ENCODE measurements around the gene STAB1.
"Not testable (repeated sequence)": the region's sequence is repeated elsewhere in the genome, so short reads cannot be mapped to it uniquely, and the experiment has no call there.

DNA sequence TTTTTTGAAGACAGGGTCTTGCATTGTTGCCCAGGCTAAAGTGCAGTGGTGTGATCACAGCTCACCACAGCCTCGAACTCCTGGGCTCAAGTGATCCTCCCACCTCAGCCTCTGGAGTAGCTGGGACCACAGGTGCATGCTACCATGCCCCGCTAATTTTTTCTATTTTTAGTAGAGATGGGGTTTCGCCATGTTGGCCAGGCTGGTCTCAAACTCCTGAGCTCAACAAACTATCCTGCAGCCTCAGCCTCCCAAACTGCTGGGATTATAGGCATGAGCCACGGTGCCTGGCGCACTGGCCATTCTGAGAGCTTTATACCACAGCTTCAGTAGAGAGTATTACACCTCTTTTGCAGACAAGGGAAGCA, 31.5 kb downstream of the STAB1 start:
- TF ChIP-seq, protein P1, sequence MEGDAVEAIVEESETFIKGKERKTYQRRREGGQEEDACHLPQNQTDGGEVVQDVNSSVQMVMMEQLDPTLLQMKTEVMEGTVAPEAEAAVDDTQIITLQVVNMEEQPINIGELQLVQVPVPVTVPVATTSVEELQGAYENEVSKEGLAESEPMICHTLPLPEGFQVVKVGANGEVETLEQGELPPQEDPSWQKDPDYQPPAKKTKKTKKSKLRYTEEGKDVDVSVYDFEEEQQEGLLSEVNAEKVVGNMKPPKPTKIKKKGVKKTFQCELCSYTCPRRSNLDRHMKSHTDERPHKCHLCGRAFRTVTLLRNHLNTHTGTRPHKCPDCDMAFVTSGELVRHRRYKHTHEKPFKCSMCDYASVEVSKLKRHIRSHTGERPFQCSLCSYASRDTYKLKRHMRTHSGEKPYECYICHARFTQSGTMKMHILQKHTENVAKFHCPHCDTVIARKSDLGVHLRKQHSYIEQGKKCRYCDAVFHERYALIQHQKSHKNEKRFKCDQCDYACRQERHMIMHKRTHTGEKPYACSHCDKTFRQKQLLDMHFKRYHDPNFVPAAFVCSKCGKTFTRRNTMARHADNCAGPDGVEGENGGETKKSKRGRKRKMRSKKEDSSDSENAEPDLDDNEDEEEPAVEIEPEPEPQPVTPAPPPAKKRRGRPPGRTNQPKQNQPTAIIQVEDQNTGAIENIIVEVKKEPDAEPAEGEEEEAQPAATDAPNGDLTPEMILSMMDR (IDR thresholded peaks at IDR 0.05) = not testable (repeated sequence)
- TF ChIP-seq POLR2A, POLR2AphosphoS5 (IDR thresholded peaks at IDR 0.05): not testable (repeated sequence)
